Hepatocyte (in vitro differentiated cells): ENCODE results near the gene EAF1. TPM values are rescaled to one million over a fixed set of nuclear protein-coding genes. Genes with fewer than 3 reads are reported as not detected.
"Not testable (repeated sequence)": the region's sequence is repeated elsewhere in the genome, so short reads cannot be mapped to it uniquely, and the experiment has no call there.

Experiments
- DNase-seq: peaks from one replicate; pipeline ENCODE4 v3.0.0-alpha.2; 2016; ENCODE audit warnings: low spot score
- H2AFZ ChIP-seq: fragments of 200-600 bp; sonication (generic); 2 replicates; pipeline ENCODE4 v1.6.0; 2016; ENCODE audit warnings: antibody characterized with exemption, mild to moderate bottlenecking
- H3K27ac ChIP-seq: fragments of 200-600 bp; sonication (generic); 2 replicates; pipeline ENCODE4 v1.5.1; 2016; ENCODE audit warnings: mild to moderate bottlenecking
- H3K27me3 ChIP-seq: fragments of 200-600 bp; sonication (generic); 2 replicates; pipeline ENCODE4 v1.6.1; 2016
- H3K36me3 ChIP-seq: fragments of 200-600 bp; sonication (generic); replicated peaks from 2 replicates; pipeline ENCODE4 v1.5.1; 2016; ENCODE audit warnings: low read depth; ENCODE audit not compliant: insufficient read depth
- H3K4me1 ChIP-seq: fragments of 200-600 bp; sonication (generic); 2 replicates; pipeline ENCODE4 v1.5.1; 2016; ENCODE audit warnings: mild to moderate bottlenecking, moderate library complexity; ENCODE audit not compliant: insufficient read depth
- H3K4me2 ChIP-seq: fragments of 200-600 bp; sonication (generic); 2 replicates; pipeline ENCODE4 v1.6.0; 2016
- H3K4me3 ChIP-seq: fragments of 200-600 bp; sonication (generic); 2 replicates; pipeline ENCODE4 v1.5.1; 2016; ENCODE audit warnings: mild to moderate bottlenecking
- H3K79me2 ChIP-seq: fragments of 200-600 bp; sonication (generic); 2 replicates; pipeline ENCODE4 v1.6.0; 2017; ENCODE audit warnings: mild to moderate bottlenecking
- H3K9me2 ChIP-seq: fragments of 200-600 bp; sonication (generic); replicated peaks from 2 replicates; pipeline ENCODE4 v1.6.0; 2017; ENCODE audit warnings: mild to moderate bottlenecking; ENCODE audit not compliant: insufficient read depth
- H3K9me3 ChIP-seq: fragments of 200-600 bp; sonication (generic); 2 replicates; pipeline ENCODE4 v1.5.1; 2016; ENCODE audit warnings: low read depth, mild to moderate bottlenecking
- H4K20me1 ChIP-seq: fragments of 200-600 bp; sonication (generic); 2 replicates; pipeline ENCODE4 v1.6.0; 2016; ENCODE audit warnings: mild to moderate bottlenecking; ENCODE audit not compliant: insufficient read depth, poor library complexity, severe bottlenecking
- CTCF ChIP-seq: fragments of 200-600 bp; sonication (generic); IDR thresholded peaks from 2 replicates; pipeline ENCODE4 v1.5.1; 2016; ENCODE audit warnings: antibody characterized with exemption, mild to moderate bottlenecking; ENCODE audit not compliant: poor library complexity
- EZH2 ChIP-seq: fragments of 200-600 bp; sonication (generic); IDR thresholded peaks from 2 replicates; pipeline ENCODE4 v1.6.1; 2016; ENCODE audit warnings: antibody characterized with exemption, mild to moderate bottlenecking, borderline replicate concordance
- EZH2phosphoT487 ChIP-seq: fragments of 200-600 bp; sonication (generic); IDR thresholded peaks from one replicate; pipeline ENCODE4 v1.6.1; 2018; ENCODE audit warnings: antibody characterized with exemption, mild to moderate bottlenecking, low read depth, moderate library complexity; ENCODE audit not compliant: unreplicated experiment, severe bottlenecking
- WGBS: methylation state at CpG from one replicate; pipeline ENCODE4 v1.1.6; 2016; ENCODE audit warnings: low lambda C conversion rate; ENCODE audit errors: missing lambda C conversion rate; 5-methylcytosine and 5-hydroxymethylcytosine counted together
- polyA plus RNA-seq: library from polyadenylated mRNA; unstranded; fragments of >200 nt; fragmentation: Nextera tagmentation; extraction: Ambion mirVana; gene quantifications from 2 replicates; pipeline ENCODE4 v1.2.1, GENCODE V29; 2016
- total RNA-seq: library from RNA; depleted of rRNA; stranded (reverse); fragments of >200 nt; gene quantifications from 2 replicates; pipeline ENCODE4 v1.2.3, GENCODE V29; 2014

EAF1 gene
- total and polyA plus RNA-seq, 2 experiments from 2014 or later, result 9.2 to 28.8 TPM

DNA sequence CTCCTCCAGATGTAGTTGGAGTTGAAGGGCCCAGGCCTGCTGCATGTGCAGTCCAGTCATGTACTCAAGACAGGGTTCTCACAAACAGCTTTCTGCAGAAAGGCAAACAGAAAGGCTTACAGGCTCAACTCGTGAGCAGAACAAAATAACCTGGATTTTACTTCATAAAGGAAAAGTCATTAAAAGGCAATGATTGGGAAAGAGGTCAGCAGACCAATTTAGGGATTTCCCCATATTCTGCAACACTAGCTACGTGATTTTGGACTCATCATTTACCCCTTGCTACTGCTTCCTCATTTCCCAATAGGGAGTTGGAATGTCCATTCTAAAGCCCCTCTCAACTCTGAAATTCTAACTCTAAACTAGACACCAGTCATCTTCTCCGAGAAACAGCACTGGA lies 18.2 kb upstream of the EAF1 start:
- Histone ChIP-seq H3K4me2 (no peak overlapping the region), H4K20me1 (no peaks in the 10 kb centered on the region), H3K9me2 (no peaks in the 10 kb centered on the region), H3K4me1 (no peaks in the 10 kb centered on the region), H3K9me3 (no peaks in the 10 kb centered on the region), H3K27ac (no peak overlapping the region), H3K79me2 (no peaks in the 10 kb centered on the region), H2AFZ (no peak overlapping the region), H3K27me3 (no peaks in the 10 kb centered on the region), H3K36me3 (no peaks in the 10 kb centered on the region), H3K4me3 (no peak overlapping the region)
- DNase-seq, result no peak
- no peak for TF ChIP-seq EZH2
- TF ChIP-seq EZH2phosphoT487, result no peak
- TF ChIP-seq CTCF, result no peak
- WGBS, result 90% methylated on average over 3 of the region's 3 CpGs

DNA sequence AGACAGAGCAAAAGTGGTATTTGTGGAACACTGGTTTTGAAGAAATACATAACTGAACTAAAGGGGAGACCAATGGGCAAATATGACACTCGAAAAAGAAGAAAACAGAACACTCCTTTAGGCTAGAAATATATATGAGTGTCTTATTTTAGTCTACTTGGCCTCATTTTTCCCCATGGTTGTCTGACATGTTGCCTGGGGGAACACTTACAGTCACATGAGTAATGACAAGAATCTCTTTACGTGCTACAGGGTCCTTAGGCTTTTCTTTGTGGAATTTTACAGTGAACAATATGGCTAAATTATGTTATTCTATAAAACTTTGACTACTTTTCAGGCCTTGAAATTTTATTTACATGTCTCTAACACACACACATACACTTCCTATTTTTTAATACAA lies 17.6 kb upstream of the EAF1 start:
- Histone ChIP-seq H3K4me1 (no peaks in the 10 kb centered on the region), H3K4me3 (no peak overlapping the region), H3K36me3 (no peaks in the 10 kb centered on the region), H2AFZ (no peak overlapping the region), H4K20me1 (no peaks in the 10 kb centered on the region), H3K27ac (no peak overlapping the region), H3K79me2 (no peaks in the 10 kb centered on the region), H3K9me2 (no peaks in the 10 kb centered on the region), H3K9me3 (no peaks in the 10 kb centered on the region), H3K27me3 (no peaks in the 10 kb centered on the region), H3K4me2 (no peak overlapping the region)
- 89% methylated on average over 2 of the region's 2 CpGs for WGBS
- no peak for DNase-seq
- TF ChIP-seq EZH2 (no peak), EZH2phosphoT487 (no peak)

DNA sequence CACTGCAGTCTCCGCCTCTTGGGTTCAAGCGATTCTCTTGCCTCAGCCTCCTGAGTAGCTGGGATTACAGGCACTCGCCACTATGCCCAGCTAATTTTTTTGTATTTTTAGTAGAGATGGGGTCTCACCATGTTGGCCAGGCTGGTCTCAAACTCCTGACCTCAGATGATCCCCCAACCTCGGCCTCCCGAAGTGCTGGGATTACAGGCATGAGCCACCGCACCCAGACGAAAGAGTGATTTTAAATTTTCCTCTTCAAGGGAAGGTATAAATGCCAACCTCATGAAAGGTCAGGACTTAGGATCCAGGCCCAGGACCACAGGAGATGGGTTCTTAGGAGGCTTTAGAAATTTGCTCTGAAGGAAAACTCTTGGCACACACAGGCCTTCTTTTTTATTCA lies 16.4 kb upstream of the EAF1 start:
- not testable (repeated sequence) for H3K27ac ChIP-seq, H3K36me3 ChIP-seq, H4K20me1 ChIP-seq, H3K4me2 ChIP-seq, DNase-seq, H3K4me1 ChIP-seq, H2AFZ ChIP-seq, H3K27me3 ChIP-seq, H3K9me2 ChIP-seq, H3K4me3 ChIP-seq, H3K79me2 ChIP-seq, H3K9me3 ChIP-seq
- 95% methylated on average over 7 of the region's 7 CpGs for WGBS

DNA sequence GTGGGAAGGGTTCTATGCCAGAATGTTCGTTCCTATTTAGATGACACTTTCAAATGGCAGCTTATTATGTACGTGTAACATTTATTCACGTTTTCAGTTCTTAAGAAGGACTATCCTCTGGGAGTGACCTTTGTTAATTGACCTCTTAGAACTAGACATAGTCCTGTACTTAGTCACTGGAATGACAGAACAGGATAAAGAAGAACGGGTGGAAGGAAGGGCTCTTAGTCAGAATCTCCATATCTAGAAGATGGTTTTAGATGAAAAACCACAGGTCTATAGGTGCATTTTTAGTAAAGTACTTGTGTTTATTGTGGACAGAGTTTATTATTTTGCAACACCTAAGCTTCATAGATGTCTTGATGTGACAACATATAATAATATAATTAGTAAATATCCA lies 6.5 kb upstream of the EAF1 start:
- 81% methylated on average over 4 of the region's 4 CpGs for WGBS
- H3K9me3 ChIP-seq, result no peaks in the 10 kb centered on the region
- no peak overlapping the region for H2AFZ ChIP-seq
- peaks cover 5% of the 10 kb centered on the region for H3K4me1 ChIP-seq
- H3K9me2 ChIP-seq, result no peaks in the 10 kb centered on the region
- no peak overlapping the region for H3K4me3 ChIP-seq
- H4K20me1 ChIP-seq, result no peaks in the 10 kb centered on the region
- DNase-seq, result no peak
- H3K27ac ChIP-seq, result no peak overlapping the region
- H3K79me2 ChIP-seq, result peaks cover 17% of the 10 kb centered on the region
- H3K36me3 ChIP-seq, result no peaks in the 10 kb centered on the region
- no peak for TF ChIP-seq EZH2phosphoT487
- TF ChIP-seq CTCF, result no peak
- no peak for TF ChIP-seq EZH2
- no peaks in the 10 kb centered on the region for H3K27me3 ChIP-seq
- no peak overlapping the region for H3K4me2 ChIP-seq
